ENCODE measurements around the gene DTYMK. TPM values are rescaled to one million over a fixed set of nuclear protein-coding genes. Genes with fewer than 3 reads are reported as not detected.

Gene DTYMK
- total RNA-seq, 6 experiments from 2014 or later, result 56.8 to 84.2 (median 76.1) TPM

DNA sequence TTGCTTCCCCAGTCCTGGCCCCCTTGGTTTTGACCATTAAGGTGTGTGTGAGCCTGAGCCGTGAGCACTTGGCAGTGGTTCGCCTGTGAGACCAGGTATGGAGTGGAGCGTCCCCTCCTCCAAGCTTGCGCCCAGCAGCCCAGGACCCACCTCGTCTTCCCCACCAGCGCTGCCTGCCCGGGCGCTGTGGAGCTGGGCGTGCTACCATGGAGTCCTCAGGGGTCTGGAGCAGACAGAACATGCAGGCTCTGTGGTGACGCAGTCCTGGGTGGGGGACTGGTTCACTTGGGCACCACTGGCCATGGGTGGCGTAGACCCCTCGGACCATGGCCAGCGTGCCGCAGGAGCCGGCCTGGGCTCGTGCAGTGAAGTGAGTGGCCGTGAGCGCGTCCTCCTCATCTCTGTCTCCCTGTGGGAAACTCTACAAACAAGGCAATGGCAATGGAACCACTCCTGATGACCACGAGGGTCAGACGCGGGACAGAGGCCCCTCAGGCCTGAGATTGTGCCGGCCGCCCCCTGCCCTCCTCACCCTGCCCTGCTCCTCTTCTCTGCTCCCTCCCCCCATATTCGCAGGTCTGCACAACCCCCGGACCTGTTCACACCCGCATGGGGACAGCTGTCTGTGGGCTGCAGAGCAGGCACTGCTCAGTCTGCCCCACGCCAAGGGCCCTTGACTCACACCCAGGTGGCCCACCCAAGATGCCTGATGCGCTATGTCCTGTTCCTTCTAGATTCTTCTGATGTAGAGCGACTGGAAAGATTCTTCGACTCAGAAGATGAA, 15.0 kb downstream of the DTYMK start:
- no peaks in the 10 kb centered on the region; the same call in 1 of the 2 replicates for H3K27me3 Mint-ChIP-seq (ENCODE audit: insufficient read depth)
- H3K9me3 Mint-ChIP-seq, result no peaks in the 10 kb centered on the region
- TF ChIP-seq, protein P1, sequence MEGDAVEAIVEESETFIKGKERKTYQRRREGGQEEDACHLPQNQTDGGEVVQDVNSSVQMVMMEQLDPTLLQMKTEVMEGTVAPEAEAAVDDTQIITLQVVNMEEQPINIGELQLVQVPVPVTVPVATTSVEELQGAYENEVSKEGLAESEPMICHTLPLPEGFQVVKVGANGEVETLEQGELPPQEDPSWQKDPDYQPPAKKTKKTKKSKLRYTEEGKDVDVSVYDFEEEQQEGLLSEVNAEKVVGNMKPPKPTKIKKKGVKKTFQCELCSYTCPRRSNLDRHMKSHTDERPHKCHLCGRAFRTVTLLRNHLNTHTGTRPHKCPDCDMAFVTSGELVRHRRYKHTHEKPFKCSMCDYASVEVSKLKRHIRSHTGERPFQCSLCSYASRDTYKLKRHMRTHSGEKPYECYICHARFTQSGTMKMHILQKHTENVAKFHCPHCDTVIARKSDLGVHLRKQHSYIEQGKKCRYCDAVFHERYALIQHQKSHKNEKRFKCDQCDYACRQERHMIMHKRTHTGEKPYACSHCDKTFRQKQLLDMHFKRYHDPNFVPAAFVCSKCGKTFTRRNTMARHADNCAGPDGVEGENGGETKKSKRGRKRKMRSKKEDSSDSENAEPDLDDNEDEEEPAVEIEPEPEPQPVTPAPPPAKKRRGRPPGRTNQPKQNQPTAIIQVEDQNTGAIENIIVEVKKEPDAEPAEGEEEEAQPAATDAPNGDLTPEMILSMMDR (IDR thresholded peaks at IDR 0.05), result no peak
- no peak overlapping the region for H3K27ac Mint-ChIP-seq
- H3K4me3 Mint-ChIP-seq, result no peak overlapping the region
- H3K4me1 Mint-ChIP-seq (ENCODE audit: low read depth), result no peaks in the 10 kb centered on the region
- H3K36me3 Mint-ChIP-seq (ENCODE audit: low read depth), result no peaks in the 10 kb centered on the region
- DNase-seq, result no peak

DNA sequence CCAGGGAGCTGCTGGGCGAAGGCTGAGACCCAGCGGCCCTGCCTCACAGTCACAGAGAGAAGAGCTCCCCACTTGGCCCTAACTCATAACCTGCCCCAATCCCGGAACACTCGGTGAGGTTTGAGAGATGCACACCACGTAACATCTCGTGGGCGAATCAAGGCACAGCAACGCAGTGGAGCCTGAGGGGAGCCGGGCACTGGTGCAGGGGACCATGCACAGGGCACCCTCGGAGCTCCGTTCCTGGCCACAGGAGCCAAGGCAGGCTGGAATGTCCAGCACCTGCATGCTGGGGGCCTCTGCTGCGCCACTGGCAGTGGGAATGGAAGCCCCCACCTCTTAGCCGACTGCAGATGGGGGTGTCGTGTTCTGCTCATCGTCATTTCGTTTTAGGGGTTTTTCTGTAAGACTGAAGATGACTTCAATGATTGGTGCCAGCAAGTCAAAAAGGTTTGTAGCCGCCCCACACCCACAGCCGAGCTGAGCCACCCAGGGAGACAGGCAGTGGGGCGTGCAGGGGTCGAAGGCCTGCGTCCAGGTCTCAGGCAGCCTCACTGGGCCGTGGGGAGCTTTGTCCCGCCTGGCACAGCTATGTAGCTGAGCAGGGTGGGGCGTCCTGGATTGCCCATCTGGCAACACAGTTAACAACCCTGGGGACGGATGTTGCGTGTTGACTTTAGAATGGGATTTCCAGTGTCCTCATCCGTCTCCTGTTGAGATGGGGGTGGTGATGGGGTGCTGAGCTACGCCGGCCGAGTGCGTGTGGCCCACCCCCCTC, 16.1 kb downstream of the DTYMK start:
- no peak overlapping the region for H3K27ac Mint-ChIP-seq
- no peaks in the 10 kb centered on the region for H3K36me3 Mint-ChIP-seq (ENCODE audit: low read depth)
- no peaks in the 10 kb centered on the region; the same call in 1 of the 2 replicates for H3K27me3 Mint-ChIP-seq (ENCODE audit: insufficient read depth)
- no peak for DNase-seq
- TF ChIP-seq, protein P1 (IDR thresholded peaks at IDR 0.05), result no peak
- H3K4me1 Mint-ChIP-seq (ENCODE audit: low read depth), result peaks cover 10% of the 10 kb centered on the region
- no peaks in the 10 kb centered on the region for H3K9me3 Mint-ChIP-seq
- no peak overlapping the region for H3K4me3 Mint-ChIP-seq

DNA sequence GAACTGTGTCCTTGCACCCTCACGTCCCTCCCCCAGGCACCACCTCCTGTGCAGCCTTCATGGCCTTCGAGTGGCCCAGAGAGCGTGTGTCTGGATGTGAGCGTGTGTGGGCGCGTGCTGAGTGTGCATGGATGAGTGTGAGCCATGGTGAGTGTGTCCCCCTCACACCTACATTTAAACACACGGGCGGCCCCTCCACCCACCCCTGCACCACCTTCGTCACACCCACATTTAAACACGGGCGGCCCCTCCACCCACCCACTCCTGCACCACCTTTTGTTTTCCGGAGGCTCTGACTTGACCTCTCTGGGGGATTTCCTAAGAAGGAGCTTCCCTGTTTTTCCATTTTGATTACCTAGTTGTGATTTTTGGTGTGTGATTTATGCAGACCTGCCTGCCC, 17.8 kb downstream of the DTYMK start:
- TF ChIP-seq, protein P1 (IDR thresholded peaks at IDR 0.05), result no peak
- Mint-ChIP-seq H3K27me3 (ENCODE audit: insufficient read depth) (no peaks in the 10 kb centered on the region; the same call in none of the 2 replicates), H3K4me3 (no peak overlapping the region), H3K27ac (no peak overlapping the region), H3K36me3 (ENCODE audit: low read depth) (no peaks in the 10 kb centered on the region), H3K4me1 (ENCODE audit: low read depth) (peaks cover 18% of the 10 kb centered on the region), H3K9me3 (no peaks in the 10 kb centered on the region)
- no peak for DNase-seq

DNA sequence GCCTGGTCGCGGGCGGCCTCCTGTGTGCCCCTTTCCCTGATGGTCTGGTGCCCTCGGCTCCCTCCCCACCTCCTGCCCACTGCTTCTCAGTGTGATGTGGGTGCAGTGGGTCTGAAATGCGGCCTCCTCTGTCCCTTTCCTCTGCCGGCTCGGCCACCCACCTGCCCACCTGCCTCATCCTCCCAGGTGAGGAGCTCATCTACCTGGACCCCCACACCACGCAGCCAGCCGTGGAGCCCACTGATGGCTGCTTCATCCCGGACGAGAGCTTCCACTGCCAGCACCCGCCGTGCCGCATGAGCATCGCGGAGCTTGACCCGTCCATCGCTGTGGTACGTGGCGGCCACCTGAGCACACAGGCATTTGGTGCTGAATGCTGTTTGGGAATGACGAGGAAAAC, 18.3 kb downstream of the DTYMK start:
- H3K9me3 Mint-ChIP-seq, result no peaks in the 10 kb centered on the region
- no peaks in the 10 kb centered on the region for H3K36me3 Mint-ChIP-seq (ENCODE audit: low read depth)
- no peak overlapping the region for H3K4me3 Mint-ChIP-seq
- H3K27me3 Mint-ChIP-seq (ENCODE audit: insufficient read depth), result no peaks in the 10 kb centered on the region; the same call in none of the 2 replicates
- DNase-seq, result no peak
- H3K4me1 Mint-ChIP-seq (ENCODE audit: low read depth), result peaks cover 18% of the 10 kb centered on the region
- TF ChIP-seq, protein P1 (IDR thresholded peaks at IDR 0.05), result no peak
- no peak overlapping the region for H3K27ac Mint-ChIP-seq

DNA sequence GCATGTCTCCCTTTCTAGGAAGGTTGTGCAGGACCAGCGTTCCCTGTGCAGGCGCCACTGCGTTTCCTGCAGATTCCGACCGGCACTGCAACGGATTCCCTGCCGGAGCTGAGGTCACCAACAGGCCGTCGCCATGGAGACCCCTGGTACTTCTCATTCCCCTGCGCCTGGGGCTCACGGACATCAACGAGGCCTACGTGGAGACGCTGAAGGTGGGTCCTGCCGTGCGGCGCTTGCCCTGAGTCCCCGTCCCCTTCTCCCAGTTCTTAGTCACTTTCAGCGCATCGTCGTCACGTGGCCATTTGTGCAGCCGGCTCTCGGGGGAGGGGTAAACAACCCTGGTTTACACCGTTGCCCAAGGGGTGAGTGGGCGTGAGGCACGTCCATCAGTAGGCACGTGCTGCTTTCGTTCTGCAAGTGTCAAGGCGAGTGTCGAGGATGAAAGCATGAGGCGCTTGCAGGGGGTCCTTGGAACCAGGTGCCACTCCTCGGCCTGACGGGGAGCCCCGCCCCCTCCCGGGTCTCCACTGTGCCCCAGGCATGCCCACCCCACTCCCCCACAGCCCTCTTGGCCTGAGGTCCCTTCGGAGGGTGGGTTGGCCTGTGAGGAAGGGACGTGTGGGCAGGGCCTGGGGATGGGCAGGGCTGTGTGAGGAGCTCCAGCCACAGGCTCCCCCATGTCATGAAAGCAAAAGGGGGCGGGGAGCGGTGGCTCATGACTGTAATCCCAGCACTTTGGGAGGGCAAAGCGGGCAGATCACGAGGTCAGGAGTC, 19.8 kb downstream of the DTYMK start:
- peaks cover 18% of the 10 kb centered on the region for H3K4me1 Mint-ChIP-seq (ENCODE audit: low read depth)
- no peaks in the 10 kb centered on the region for H3K36me3 Mint-ChIP-seq (ENCODE audit: low read depth)
- H3K27ac Mint-ChIP-seq, result no peak overlapping the region
- DNase-seq, result no peak
- TF ChIP-seq, protein P1 (IDR thresholded peaks at IDR 0.05), result no peak
- H3K4me3 Mint-ChIP-seq, result no peak overlapping the region
- H3K9me3 Mint-ChIP-seq, result no peaks in the 10 kb centered on the region
- H3K27me3 Mint-ChIP-seq (ENCODE audit: insufficient read depth), result no peaks in the 10 kb centered on the region; the same call in none of the 2 replicates
